Kidney (tissue), 14 donors: Measurements from ENCODE around the gene WNK2. TPM values are rescaled to one million over a fixed set of nuclear protein-coding genes. Genes with fewer than 3 reads are reported as not detected.
A peak's percentile ranks its signal among the peaks of the same experiment; 100 is the strongest.

Source experiments
- DNase-seq, 5 donors: peaks; one replicate each; pipeline ENCODE4 v3.0.0-alpha.2; 2013 to 2020
- FAIRE-seq: peaks from 2 replicates; lab custom pipeline; 2012; peaks lifted over from hg19 to GRCh38; lab: Jason Lieb, UNC
- H3K27ac ChIP-seq, 2 donors: one replicate each; pipeline ENCODE4 v1.7.0; 2013; ENCODE audit warnings: low read depth in 2 of 2, low read length in 2 of 2, inconsistent platforms in 1 of 2
- H3K27me3 ChIP-seq: one replicate; pipeline ENCODE4 v1.7.1; 2013; ENCODE audit warnings: low read length, inconsistent platforms; ENCODE audit not compliant: control insufficient read depth, insufficient read depth
- H3K36me3 ChIP-seq, 3 donors: one replicate each; pipeline versions ENCODE4 v1.7.0 to v1.7.1; 2013; ENCODE audit warnings: low read length in 3 of 3, control low read depth in 1 of 3, inconsistent platforms in 1 of 3; ENCODE audit not compliant: insufficient read depth in 3 of 3, control insufficient read depth in 2 of 3
- H3K4me1 ChIP-seq, 3 donors: one replicate each; pipeline versions ENCODE4 v1.7.0 to v1.7.1; 2013; ENCODE audit warnings: low read length in 3 of 3, inconsistent platforms in 1 of 3, low read depth in 1 of 3; ENCODE audit not compliant: control insufficient read depth in 2 of 3, insufficient read depth in 2 of 3
- H3K4me3 ChIP-seq, 3 donors: one replicate each; pipeline versions ENCODE4 v1.7.0 to v1.8.1; 2013; ENCODE audit warnings: low read length in 3 of 3, control low read depth in 1 of 3, inconsistent platforms in 1 of 3
- H3K9ac ChIP-seq, 3 donors: one replicate each; pipeline versions ENCODE4 v1.7.0 to v1.7.1; 2013; ENCODE audit warnings: low read length in 3 of 3, control low read depth in 1 of 3, inconsistent platforms in 1 of 3
- H3K9me3 ChIP-seq, 3 donors: one replicate each; pipeline versions ENCODE4 v1.7.0 to v1.7.1; 2013; ENCODE audit warnings: low read length in 3 of 3, control low read depth in 1 of 3, inconsistent platforms in 1 of 3; ENCODE audit not compliant: control insufficient read depth in 2 of 3, insufficient read depth in 1 of 3
- CTCF ChIP-seq: IDR thresholded peaks from 3 replicates; pipeline ENCODE4 v1.5.1; 2012; ENCODE audit warnings: mild to moderate bottlenecking, moderate library complexity, borderline replicate concordance; ENCODE audit not compliant: insufficient read depth; ENCODE audit errors: extremely low read depth
- intact Hi-C: fragments of 100-400 bp; cut with DNase I; formaldehyde crosslinking; loops from one replicate; pipeline ENCODE4 v1.11.1; 2022
- polyA plus RNA-seq: library from polyadenylated mRNA; stranded (reverse); fragments of 350-450 nt; fragmentation: Illumina TruSeq; extraction: RNeasy Lipid Tissue Mini Kit (QIAGEN cat#74804); gene quantifications from one replicate; pipeline ENCODE4 v1.2.3, GENCODE V29; 2014; ENCODE audit warnings: low read depth, low replicate concordance; ENCODE audit not compliant: insufficient read depth
- total RNA-seq: library from RNA; stranded (reverse); fragmentation: NEBNext Ultra II Directional; extraction: Animal tissue kit (Norgen Biotek cat#: 25700); gene quantifications from one replicate; pipeline ENCODE4 v1.2.1, GENCODE V29; 2021
- donor health status: control.
- donor health status: control.
- donor health status: control.
- donor health status: control.
- donor health status: control.
- donor health status: DM: yes; HTN: yes; CAD: no.
- donor health status: Normal renal cell carcinoma (clear cell type).

WNK2 gene
- total and polyA plus RNA-seq, 2 donors from 2014 or later: 1.5 to 4.8 TPM

- intact Hi-C loops: no loop called here
- Histone ChIP-seq H3K27me3 (no peaks in the 10 kb centered on the region), H3K4me1 (peaks cover 0 to 6% (median 3%) of the 10 kb centered on the region in 3 donors), H3K9me3 (no peaks in the 10 kb centered on the region), H3K36me3 (no peaks in the 10 kb centered on the region), H3K9ac (no peak overlapping the region), H3K27ac (no peak overlapping the region), H3K4me3 (no peak overlapping the region)
- TF ChIP-seq CTCF: no peak
- FAIRE-seq (no peak), DNase-seq (peak in 2 of 5 donors; percentile 49 to 71)
These were observed 22.1 kb downstream of the WNK2 start for GRCh38 chr9:93205896-93206575.

GRCh38 chr9:93206576-93207155, 22.7 kb downstream of the WNK2 start:
- Histone ChIP-seq H3K36me3 (no peaks in the 10 kb centered on the region), H3K4me3 (no peak overlapping the region), H3K9ac (no peak overlapping the region), H3K4me1 (peaks cover 0 to 6% (median 3%) of the 10 kb centered on the region in 3 donors), H3K9me3 (no peaks in the 10 kb centered on the region), H3K27me3 (no peaks in the 10 kb centered on the region), H3K27ac (no peak overlapping the region)
- no peak for TF ChIP-seq CTCF
- no peak for FAIRE-seq
- peak in 2 of 5 donors; percentile 48 to 52 for DNase-seq
- intact Hi-C loops: no loop called here

- Histone ChIP-seq H3K27ac (no peak overlapping the region), H3K36me3 (no peaks in the 10 kb centered on the region), H3K27me3 (no peaks in the 10 kb centered on the region), H3K4me1 (peaks cover 0 to 6% (median 3%) of the 10 kb centered on the region in 3 donors), H3K4me3 (no peak overlapping the region), H3K9me3 (no peaks in the 10 kb centered on the region), H3K9ac (no peak overlapping the region)
- intact Hi-C loops: no loop called here
- DNase-seq: peak in 4 of 5 donors; percentile 50 to 83 (median 68)
- no peak for TF ChIP-seq CTCF
- FAIRE-seq: no peak
These were observed 23.4 kb downstream of the WNK2 start for GRCh38 chr9:93207326-93207814.
